Measurements from ENCODE around the gene NR3C2. TPM values are rescaled to one million over a fixed set of nuclear protein-coding genes. Genes with fewer than 3 reads are reported as not detected.

The NR3C2 gene
- polyA plus RNA-seq, 3 donors = 0.09 to 0.27 (median 0.20) TPM

DNA sequence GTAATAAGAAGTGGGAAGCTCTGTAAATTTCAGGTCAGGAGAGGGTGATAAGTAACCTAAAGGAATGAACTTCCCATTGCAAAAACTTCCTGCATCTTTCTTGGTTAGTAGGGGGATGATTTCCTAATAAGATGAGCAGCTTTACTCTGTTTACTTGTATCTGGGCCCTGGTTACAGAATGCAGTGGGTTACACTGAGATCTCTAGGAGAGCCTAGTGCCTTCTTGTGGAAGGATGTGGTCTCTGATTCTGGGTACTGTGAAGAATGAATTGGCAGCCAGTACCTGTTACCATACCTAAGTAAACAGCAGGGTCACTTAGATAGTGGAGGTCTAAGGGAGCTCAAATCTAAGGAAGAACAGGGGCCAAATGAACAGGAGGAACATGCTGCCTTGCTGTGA is 389.8 kb downstream of the NR3C2 start:
- Mint-ChIP-seq H3K36me3 (peaks cover 0 to 7% of the 10 kb centered on the region in 2 donors), H3K9me3 (peaks cover 0 to 3% (median 0%) of the 10 kb centered on the region in 7 donors), H3K27ac (no peak overlapping the region), H3K4me3 (no peak overlapping the region), H3K27me3 (ENCODE audit: low read depth in 3 of 3) (peaks cover 0 to 1% (median 0%) of the 10 kb centered on the region in 3 donors), H3K4me1 (peaks cover 29% of the 10 kb centered on the region)
- Histone ChIP-seq H3K79me2 (ENCODE audit: insufficient read depth, low read length) (no peaks in the 10 kb centered on the region), H4K20me1 (ENCODE audit: insufficient read depth, low read length) (no peaks in the 10 kb centered on the region), H3K9me3 (replicated peaks in 1 of 2; ENCODE audit: control insufficient read depth in 1 of 2, insufficient read depth in 1 of 2, low read length in 2 of 2) (no peaks in the 10 kb centered on the region), H3K4me1 (ENCODE audit: control insufficient read depth in 1 of 2, insufficient read depth in 2 of 2, low read length in 2 of 2) (peaks cover 25 to 29% of the 10 kb centered on the region in 2 donors), H3K27ac (ENCODE audit: low read depth in 1 of 2, low read length in 2 of 2) (no peak overlapping the region), H3K4me3 (replicated peaks in 1 of 3; ENCODE audit: low read depth in 2 of 3, low read length in 3 of 3) (no peak overlapping the region), H2AFZ (ENCODE audit: insufficient read depth, low read depth, low read length, poor library complexity, severe bottlenecking) (no peak overlapping the region), H3K27me3 (ENCODE audit: control insufficient read depth in 2 of 2, insufficient read depth in 2 of 2, low read length in 2 of 2) (no peaks in the 10 kb centered on the region), H3K9ac (ENCODE audit: insufficient read depth, low read length, poor library complexity, severe bottlenecking) (no peak overlapping the region), H3K4me2 (replicated peaks; ENCODE audit: extremely low read depth, low read length, poor library complexity, severe bottlenecking) (no peak overlapping the region), H3K36me3 (replicated peaks in 1 of 2; ENCODE audit: control insufficient read depth in 1 of 2, insufficient read depth in 2 of 2, low read length in 2 of 2) (no peaks in the 10 kb centered on the region)
- TF ChIP-seq, protein P1, sequence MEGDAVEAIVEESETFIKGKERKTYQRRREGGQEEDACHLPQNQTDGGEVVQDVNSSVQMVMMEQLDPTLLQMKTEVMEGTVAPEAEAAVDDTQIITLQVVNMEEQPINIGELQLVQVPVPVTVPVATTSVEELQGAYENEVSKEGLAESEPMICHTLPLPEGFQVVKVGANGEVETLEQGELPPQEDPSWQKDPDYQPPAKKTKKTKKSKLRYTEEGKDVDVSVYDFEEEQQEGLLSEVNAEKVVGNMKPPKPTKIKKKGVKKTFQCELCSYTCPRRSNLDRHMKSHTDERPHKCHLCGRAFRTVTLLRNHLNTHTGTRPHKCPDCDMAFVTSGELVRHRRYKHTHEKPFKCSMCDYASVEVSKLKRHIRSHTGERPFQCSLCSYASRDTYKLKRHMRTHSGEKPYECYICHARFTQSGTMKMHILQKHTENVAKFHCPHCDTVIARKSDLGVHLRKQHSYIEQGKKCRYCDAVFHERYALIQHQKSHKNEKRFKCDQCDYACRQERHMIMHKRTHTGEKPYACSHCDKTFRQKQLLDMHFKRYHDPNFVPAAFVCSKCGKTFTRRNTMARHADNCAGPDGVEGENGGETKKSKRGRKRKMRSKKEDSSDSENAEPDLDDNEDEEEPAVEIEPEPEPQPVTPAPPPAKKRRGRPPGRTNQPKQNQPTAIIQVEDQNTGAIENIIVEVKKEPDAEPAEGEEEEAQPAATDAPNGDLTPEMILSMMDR (IDR thresholded peaks at IDR 0.05) = no peak
- intact Hi-C loops (cut with micrococcal nuclease) = no loop called here
- no peak for DNase-seq

DNA sequence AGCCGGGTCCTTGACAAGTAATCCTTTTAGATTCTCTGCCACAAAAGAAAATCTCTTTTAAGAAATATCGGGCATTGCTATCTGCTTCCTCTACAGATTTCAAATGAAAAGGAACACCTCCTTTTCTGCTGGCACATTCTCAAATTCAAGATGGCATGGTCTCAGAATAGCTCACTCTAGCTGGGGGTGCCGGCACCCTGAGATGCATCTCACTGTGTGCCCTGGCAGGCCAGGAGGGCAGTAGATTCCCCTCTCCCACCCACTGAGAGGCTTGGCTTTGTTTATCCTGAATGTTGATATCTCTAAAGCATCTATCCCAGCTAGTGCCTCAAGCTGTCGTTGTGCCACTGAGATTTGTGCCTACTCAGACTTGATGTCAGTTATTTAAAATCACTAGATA is 390.8 kb downstream of the NR3C2 start:
- H3K4me2 ChIP-seq (replicated peaks; ENCODE audit: extremely low read depth, low read length, poor library complexity, severe bottlenecking) = no peak overlapping the region
- H3K4me1 ChIP-seq (ENCODE audit: control insufficient read depth in 1 of 2, insufficient read depth in 2 of 2, low read length in 2 of 2) = peaks cover 18 to 19% of the 10 kb centered on the region in 2 donors
- peaks cover 0 to 7% of the 10 kb centered on the region in 2 donors for H3K36me3 Mint-ChIP-seq
- H3K27me3 Mint-ChIP-seq (ENCODE audit: low read depth in 3 of 3) = peaks cover 0 to 1% (median 0%) of the 10 kb centered on the region in 3 donors
- no peaks in the 10 kb centered on the region for H4K20me1 ChIP-seq (ENCODE audit: insufficient read depth, low read length)
- H3K36me3 ChIP-seq (replicated peaks in 1 of 2; ENCODE audit: control insufficient read depth in 1 of 2, insufficient read depth in 2 of 2, low read length in 2 of 2) = peaks cover 0 to 7% of the 10 kb centered on the region in 2 donors
- no peaks in the 10 kb centered on the region for H3K27me3 ChIP-seq (ENCODE audit: control insufficient read depth in 2 of 2, insufficient read depth in 2 of 2, low read length in 2 of 2)
- intact Hi-C loops (cut with micrococcal nuclease) = no loop called here
- no peaks in the 10 kb centered on the region for H3K9me3 ChIP-seq (replicated peaks in 1 of 2; ENCODE audit: control insufficient read depth in 1 of 2, insufficient read depth in 1 of 2, low read length in 2 of 2)
- no peak overlapping the region for H3K4me3 ChIP-seq (replicated peaks in 1 of 3; ENCODE audit: low read depth in 2 of 3, low read length in 3 of 3)
- 61% methylated on average over 2 of the region's 4 CpGs for WGBS (ENCODE audit: insufficient coverage)
- H2AFZ ChIP-seq (ENCODE audit: insufficient read depth, low read depth, low read length, poor library complexity, severe bottlenecking) = no peak overlapping the region
- peaks cover 18% of the 10 kb centered on the region for H3K4me1 Mint-ChIP-seq
- H3K9ac ChIP-seq (ENCODE audit: insufficient read depth, low read length, poor library complexity, severe bottlenecking) = no peak overlapping the region
- H3K9me3 Mint-ChIP-seq = peaks cover 0 to 3% (median 0%) of the 10 kb centered on the region in 7 donors
- no peak overlapping the region for H3K27ac Mint-ChIP-seq
- no peak overlapping the region for H3K27ac ChIP-seq (ENCODE audit: low read depth in 1 of 2, low read length in 2 of 2)
- TF ChIP-seq, protein P1 (IDR thresholded peaks at IDR 0.05) = no peak
- no peak overlapping the region for H3K4me3 Mint-ChIP-seq
- no peaks in the 10 kb centered on the region for H3K79me2 ChIP-seq (ENCODE audit: insufficient read depth, low read length)
- no peak for DNase-seq
